GM13977 (cell line): Measurements from ENCODE around the gene KATNB1.
"Not testable (repeated sequence)": the region's sequence is repeated elsewhere in the genome, so short reads cannot be mapped to it uniquely, and the experiment has no call there.

Experiments
- DNase-seq: peaks from one replicate; pipeline ENCODE4 v3.0.0; 2012; ENCODE audit warnings: low spot score
- in situ Hi-C: fragments of 300-500 bp; cut with MboI; formaldehyde crosslinking; loops from one replicate; pipeline ENCODE4 v1.12.0; 2022; ENCODE audit warnings: low sequenced_read_pairs, low pct_unique_long_range_greater_than_20kb, mixed read lengths, inconsistent platforms; ENCODE audit not compliant: unreplicated experiment
- TF ChIP-seq, protein P1 (sequence below): IDR thresholded peaks from 2 replicates; pipeline ENCODE4 v1.5.1; 2012; ENCODE audit warnings: mild to moderate bottlenecking, control low read depth; ENCODE audit not compliant: insufficient read depth; ENCODE audit errors: extremely low read depth, missing control alignments

Gene KATNB1

DNA sequence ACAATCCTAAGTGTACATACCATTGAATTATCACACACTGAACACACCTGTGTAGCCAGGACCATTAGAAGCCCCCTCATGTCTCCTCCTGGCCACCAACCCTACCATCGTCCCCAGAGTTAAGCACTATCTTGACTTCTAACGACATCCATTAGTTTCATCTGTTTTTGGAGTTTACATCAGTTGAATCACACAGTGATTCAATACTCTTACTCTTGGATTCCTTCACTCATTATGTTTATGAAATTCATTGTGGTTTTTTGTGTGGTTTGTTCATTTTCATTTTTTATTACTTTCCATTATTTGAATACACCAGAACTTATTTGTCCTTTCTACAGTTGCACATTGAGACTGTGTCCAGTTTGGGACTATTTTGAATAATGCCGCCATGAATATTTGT, 27.4 kb upstream of the KATNB1 start:
- TF ChIP-seq, protein P1, sequence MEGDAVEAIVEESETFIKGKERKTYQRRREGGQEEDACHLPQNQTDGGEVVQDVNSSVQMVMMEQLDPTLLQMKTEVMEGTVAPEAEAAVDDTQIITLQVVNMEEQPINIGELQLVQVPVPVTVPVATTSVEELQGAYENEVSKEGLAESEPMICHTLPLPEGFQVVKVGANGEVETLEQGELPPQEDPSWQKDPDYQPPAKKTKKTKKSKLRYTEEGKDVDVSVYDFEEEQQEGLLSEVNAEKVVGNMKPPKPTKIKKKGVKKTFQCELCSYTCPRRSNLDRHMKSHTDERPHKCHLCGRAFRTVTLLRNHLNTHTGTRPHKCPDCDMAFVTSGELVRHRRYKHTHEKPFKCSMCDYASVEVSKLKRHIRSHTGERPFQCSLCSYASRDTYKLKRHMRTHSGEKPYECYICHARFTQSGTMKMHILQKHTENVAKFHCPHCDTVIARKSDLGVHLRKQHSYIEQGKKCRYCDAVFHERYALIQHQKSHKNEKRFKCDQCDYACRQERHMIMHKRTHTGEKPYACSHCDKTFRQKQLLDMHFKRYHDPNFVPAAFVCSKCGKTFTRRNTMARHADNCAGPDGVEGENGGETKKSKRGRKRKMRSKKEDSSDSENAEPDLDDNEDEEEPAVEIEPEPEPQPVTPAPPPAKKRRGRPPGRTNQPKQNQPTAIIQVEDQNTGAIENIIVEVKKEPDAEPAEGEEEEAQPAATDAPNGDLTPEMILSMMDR: no peak
- in situ Hi-C loops: no loop called here
- DNase-seq: no peak

DNA sequence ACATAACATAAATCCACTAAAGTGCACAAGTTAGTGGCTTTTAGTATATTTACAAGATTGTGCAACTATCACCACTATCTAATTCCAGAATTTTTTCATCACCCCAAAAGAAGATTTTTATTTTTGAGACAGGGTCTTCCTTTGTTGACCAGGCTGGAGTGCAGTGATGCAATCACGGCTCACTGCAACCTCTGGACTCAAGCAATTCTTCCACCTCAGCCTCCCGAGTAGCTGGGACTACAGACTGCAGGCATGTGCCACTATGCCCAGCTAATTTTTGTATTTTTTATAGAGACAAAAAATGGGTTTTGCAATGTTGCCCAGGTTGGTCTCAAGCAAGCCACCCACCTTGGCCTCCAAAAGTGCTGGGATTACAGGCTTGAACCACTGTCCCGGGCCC, 25.9 kb upstream of the KATNB1 start:
- TF ChIP-seq, protein P1: no peak
- in situ Hi-C loops: no loop called here
- no peak for DNase-seq

DNA sequence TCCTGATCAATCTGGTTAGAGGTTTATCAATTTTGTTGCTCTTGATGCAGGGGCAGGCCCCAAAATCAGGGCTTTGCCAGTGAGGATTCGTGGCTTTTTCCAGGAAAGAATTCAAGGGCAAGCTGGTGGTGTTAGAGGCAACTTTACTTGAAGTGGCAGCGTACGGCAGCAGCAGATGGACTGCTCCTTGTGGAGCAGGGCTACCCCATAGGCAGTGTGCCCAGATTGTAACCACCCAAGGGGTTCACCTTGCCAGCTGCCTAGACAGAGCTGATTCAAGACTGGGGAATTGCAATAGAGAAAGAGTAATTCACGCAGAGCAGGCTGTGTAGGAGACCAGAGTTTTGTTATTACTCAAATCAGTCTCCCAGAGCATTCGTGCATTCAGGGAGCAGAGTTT, 24.2 kb upstream of the KATNB1 start:
- in situ Hi-C loops: no loop called here
- DNase-seq: no peak
- TF ChIP-seq, protein P1: no peak

DNA sequence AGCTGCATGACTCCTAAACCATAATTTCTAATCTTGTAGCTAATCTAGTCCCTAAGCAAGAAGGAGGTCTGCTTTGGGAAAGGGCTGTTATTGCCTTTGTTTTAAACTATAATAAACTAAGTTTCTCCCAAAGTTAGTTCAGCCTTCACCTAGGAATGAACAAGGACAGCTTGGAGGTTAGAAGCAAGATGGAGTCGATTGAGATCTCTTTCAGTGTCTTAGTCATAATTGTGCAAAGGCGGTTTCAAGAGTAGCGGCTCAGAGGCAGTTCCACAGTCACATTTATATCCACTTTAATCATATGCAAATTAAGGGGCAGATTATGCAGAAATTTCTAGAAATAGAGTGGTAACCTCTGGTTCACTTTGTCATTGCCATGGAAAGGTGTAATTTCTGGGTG, 23.6 kb upstream of the KATNB1 start:
- TF ChIP-seq, protein P1: no peak
- DNase-seq: no peak
- in situ Hi-C loops: no loop called here

DNA sequence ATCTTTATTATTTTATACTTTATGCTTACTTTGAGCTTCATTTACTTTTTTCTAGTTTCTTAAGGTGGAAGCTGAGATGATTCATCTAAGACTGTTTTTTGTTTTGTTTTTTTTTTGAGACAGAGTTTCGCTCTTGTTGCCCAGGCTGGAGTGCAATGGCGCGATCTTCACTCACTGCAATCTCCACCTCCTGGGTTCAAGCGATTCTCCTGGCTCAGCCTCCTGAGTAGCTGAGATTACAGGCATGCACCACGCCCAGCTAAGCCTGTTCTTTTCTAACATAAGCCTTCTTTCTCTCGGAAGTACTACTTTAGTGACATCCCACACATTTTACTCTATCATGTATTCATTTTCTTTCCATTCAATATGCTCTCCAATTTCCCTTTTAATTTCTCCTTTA, 23.0 kb upstream of the KATNB1 start:
- DNase-seq, in situ Hi-C loops: not testable (repeated sequence)

DNA sequence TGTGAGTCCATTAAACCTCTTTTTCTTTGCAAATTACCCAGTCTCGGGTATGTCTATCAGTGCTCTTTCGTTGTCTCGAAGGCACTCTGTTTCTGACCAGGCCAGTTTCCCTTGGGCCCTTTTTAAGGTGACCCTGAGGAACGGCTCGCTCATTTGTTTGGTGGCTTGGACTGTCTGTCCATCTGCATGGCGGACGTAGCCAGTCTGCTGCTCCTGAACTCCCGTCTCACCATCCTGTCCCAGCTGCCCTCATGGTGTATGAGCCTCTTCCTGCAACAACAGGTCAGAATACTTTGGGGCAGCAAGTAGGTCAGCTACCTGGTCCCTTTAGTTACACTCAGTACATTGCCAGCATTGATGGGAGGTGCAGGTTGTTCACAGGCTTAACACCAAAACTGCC, 22.0 kb upstream of the KATNB1 start:
- no peak for DNase-seq
- TF ChIP-seq, protein P1: no peak
- in situ Hi-C loops: no loop called here

DNA sequence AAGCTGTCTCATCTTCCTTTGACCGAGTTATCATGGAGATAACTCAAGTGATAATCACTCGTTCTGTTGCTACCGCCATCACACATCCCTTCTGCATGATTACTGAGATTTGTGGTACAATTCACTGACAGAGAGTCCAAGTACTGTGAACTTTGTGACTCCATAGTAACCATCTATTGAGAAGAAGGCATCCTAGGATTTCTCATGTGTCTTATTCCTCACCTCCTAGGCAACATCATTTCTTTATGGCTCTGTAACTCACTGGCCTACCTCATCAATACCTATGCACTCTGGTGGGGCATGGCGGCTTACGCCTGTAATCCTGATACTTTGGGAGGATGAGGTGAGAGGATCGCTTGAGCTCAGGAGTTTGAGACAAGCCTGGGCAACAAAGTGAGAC, 21.5 kb upstream of the KATNB1 start:
- in situ Hi-C loops: no loop called here

More for the DNA sequence above, 21.5 kb upstream of the KATNB1 start:
- DNase-seq: no peak
- TF ChIP-seq, protein P1: no peak
